Karpas-422 (cell line): ENCODE results near the gene GOLPH3. TPM values are rescaled to one million over a fixed set of nuclear protein-coding genes. Genes with fewer than 3 reads are reported as not detected.

ENCODE experiments used
- DNase-seq: peaks from one replicate; pipeline ENCODE4 v3.0.0-alpha.2; 2015
- H2AFZ ChIP-seq: fragments of 200-600 bp; sonication (generic); 2 replicates; pipeline ENCODE4 v1.6.1; 2014; ENCODE audit warnings: antibody characterized with exemption, low read length, mixed read lengths
- H3K27ac ChIP-seq: fragments of 200-600 bp; sonication (generic); 2 replicates; pipeline ENCODE4 v1.5.1; 2014; ENCODE audit warnings: mild to moderate bottlenecking, low read length, moderate library complexity
- H3K27me3 ChIP-seq: fragments of 200-600 bp; sonication (generic); 2 replicates; pipeline ENCODE4 v1.6.1; 2014; ENCODE audit warnings: low read length, mixed read lengths
- H3K36me3 ChIP-seq: fragments of 200-600 bp; sonication (generic); 2 replicates; pipeline ENCODE4 v1.6.1; 2014; ENCODE audit warnings: low read length, mixed read lengths; ENCODE audit not compliant: insufficient read depth
- H3K4me1 ChIP-seq: fragments of 200-600 bp; sonication (generic); 2 replicates; pipeline ENCODE4 v1.6.1; 2014; ENCODE audit warnings: mild to moderate bottlenecking, low read length, mixed read lengths
- H3K4me2 ChIP-seq: fragments of 200-600 bp; sonication (generic); 2 replicates; pipeline ENCODE4 v1.6.1; 2014; ENCODE audit warnings: low read length, low read depth, mild to moderate bottlenecking; ENCODE audit not compliant: poor library complexity, severe bottlenecking
- H3K4me3 ChIP-seq: fragments of 200-600 bp; sonication (generic); 2 replicates; pipeline ENCODE4 v1.5.1; 2014; ENCODE audit warnings: mild to moderate bottlenecking, antibody characterized with exemption, low read length, mixed read lengths
- H3K79me2 ChIP-seq: fragments of 200-600 bp; sonication (generic); 2 replicates; pipeline ENCODE4 v1.6.1; 2014; ENCODE audit warnings: mild to moderate bottlenecking, low read length, mixed read lengths
- H3K9ac ChIP-seq: fragments of 200-600 bp; sonication (generic); 2 replicates; pipeline ENCODE4 v1.6.0; 2014; ENCODE audit warnings: low read length
- H3K9me2 ChIP-seq: fragments of 200-600 bp; sonication (generic), shearing (Covaris generic); replicated peaks from 2 replicates; pipeline ENCODE4 v1.6.0; 2014; ENCODE audit warnings: mild to moderate bottlenecking, low read length, moderate library complexity; ENCODE audit not compliant: insufficient read depth
- H3K9me3 ChIP-seq: fragments of 300-700, 200-600 bp; sonication (generic); 2 replicates; pipeline ENCODE4 v1.6.1; 2014; ENCODE audit warnings: low read length, mixed read lengths
- H4K20me1 ChIP-seq: fragments of 200-600 bp; sonication (generic); 2 replicates; pipeline ENCODE4 v1.6.1; 2014; ENCODE audit warnings: mild to moderate bottlenecking, antibody characterized with exemption, low read length, low read depth; ENCODE audit not compliant: insufficient read depth
- small RNA-seq: library from RNA; depleted of rRNA; stranded (forward); fragments of <200 nt; gene quantifications from one replicate; pipeline ENCODE3, GENCODE V24; 2014
- total RNA-seq: library from RNA; depleted of rRNA; stranded (reverse); fragments of >200 nt; shearing (Covaris generic); gene quantifications from 2 replicates; pipeline ENCODE4 v1.2.3, GENCODE V29; 2014; ENCODE audit warnings: low replicate concordance; rRNA removed

GOLPH3 gene
- total RNA-seq, 1 experiment from 2014 or later: 78.1 TPM

DNA sequence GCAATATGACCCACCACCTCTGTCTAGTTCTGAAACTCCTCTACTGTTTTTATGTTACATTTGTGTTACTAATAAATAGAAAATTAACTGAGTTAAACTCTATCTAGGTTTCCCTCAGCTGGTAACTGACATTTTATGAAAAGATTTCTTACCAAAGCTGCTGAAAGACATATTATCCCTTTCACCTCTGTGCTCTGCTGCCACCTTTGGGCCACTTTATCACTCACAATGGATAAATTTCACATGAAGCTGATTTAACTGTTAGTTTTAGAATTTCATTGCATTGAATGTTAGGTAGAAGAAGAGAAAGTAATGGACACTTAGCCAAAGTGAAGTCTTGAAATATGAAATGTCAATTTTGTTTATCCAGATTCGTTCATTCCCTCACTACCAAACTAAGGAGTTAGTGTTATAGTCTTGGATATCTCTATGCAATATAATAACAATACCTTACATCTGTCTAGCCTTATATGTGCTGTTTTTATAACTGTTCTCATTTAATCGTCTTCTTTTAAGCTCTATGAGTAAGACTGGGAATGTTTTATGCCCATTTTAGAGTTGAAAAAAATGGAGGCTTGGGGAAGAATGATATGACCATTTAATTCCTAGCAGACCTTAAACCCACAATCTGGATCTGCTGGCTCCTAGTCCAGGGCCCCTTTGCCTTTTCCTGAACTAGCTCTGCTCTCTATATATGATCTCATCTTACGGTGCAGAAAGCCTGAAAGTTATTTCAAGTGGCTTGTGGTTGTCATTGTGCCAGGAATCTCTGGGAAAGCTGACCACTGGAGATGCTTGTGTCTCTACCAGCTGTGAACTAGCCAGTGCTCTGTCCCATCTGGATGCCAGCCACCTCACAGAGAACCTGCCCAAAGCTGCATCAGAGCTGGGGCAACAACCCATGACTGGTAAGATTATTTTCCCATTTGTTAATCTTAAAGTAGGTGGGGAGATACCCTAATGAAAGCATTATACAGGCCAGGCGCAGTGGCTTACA, 97.1 kb downstream of the GOLPH3 start:
- H3K4me3 ChIP-seq: no peak overlapping the region

More for the DNA sequence above, 97.1 kb downstream of the GOLPH3 start:
- no peaks in the 10 kb centered on the region for H3K9me2 ChIP-seq
- no peak overlapping the region for H3K9ac ChIP-seq
- no peaks in the 10 kb centered on the region for H3K9me3 ChIP-seq
- H3K79me2 ChIP-seq: no peaks in the 10 kb centered on the region
- H3K27me3 ChIP-seq: no peaks in the 10 kb centered on the region
- no peak overlapping the region for H3K27ac ChIP-seq
- DNase-seq: peak; percentile 80
- no peaks in the 10 kb centered on the region for H3K36me3 ChIP-seq
- H4K20me1 ChIP-seq: no peaks in the 10 kb centered on the region
- H2AFZ ChIP-seq: no peak overlapping the region
- H3K4me2 ChIP-seq: no peak overlapping the region
- no peaks in the 10 kb centered on the region for H3K4me1 ChIP-seq

Small RNA genes lying within 50 kb of the gene (small RNA-seq; reads per million reads assigned to genes)
- not detected for gene RF00019

Other genes starting within 250 kb of the GOLPH3 start
- 63.4 and 126 TPM in 2 replicates for gene MTMR12, start 138.6 kb upstream of the GOLPH3 start, total RNA-seq